LNCaP clone FGC (cell line): ENCODE results near the gene RALGAPA2.

Source experiments
- DNase-seq: peaks from one replicate; pipeline ENCODE4 v3.0.0-alpha.2; 2011; ENCODE audit warnings: low read depth
- H3K4me3 ChIP-seq: 2 replicates; pipeline ENCODE4 v1.5.1; 2011; ENCODE audit warnings: mild to moderate bottlenecking, low read depth, low read length, control low read depth
- TF ChIP-seq, protein P1 (sequence below): IDR thresholded peaks from 2 replicates; pipeline ENCODE4 v1.5.1; 2012; ENCODE audit warnings: mild to moderate bottlenecking; ENCODE audit not compliant: control insufficient read depth, insufficient read depth; ENCODE audit errors: extremely low read depth

RALGAPA2 gene

DNA sequence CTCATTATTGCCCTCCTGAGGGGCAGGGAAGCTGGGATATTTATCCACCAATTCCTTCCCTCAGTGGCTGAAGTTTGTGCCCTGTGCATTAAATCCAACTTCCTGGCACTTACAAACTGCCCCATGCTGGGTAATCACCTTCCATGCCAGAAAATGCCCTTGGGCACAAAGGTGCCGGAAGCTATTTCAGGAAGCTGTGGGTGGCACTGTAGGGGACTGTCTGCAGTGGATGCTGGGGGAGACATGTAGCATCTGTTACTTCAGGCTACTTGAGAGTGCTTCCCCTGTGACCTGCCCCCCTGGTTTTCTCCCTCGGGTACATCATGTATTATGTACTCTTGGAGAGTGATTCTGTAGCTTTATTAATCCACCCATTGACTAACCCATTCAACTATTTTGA, 24.7 kb upstream of the RALGAPA2 start:
- no peak overlapping the region for H3K4me3 ChIP-seq
- TF ChIP-seq, protein P1, sequence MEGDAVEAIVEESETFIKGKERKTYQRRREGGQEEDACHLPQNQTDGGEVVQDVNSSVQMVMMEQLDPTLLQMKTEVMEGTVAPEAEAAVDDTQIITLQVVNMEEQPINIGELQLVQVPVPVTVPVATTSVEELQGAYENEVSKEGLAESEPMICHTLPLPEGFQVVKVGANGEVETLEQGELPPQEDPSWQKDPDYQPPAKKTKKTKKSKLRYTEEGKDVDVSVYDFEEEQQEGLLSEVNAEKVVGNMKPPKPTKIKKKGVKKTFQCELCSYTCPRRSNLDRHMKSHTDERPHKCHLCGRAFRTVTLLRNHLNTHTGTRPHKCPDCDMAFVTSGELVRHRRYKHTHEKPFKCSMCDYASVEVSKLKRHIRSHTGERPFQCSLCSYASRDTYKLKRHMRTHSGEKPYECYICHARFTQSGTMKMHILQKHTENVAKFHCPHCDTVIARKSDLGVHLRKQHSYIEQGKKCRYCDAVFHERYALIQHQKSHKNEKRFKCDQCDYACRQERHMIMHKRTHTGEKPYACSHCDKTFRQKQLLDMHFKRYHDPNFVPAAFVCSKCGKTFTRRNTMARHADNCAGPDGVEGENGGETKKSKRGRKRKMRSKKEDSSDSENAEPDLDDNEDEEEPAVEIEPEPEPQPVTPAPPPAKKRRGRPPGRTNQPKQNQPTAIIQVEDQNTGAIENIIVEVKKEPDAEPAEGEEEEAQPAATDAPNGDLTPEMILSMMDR, result no peak
- DNase-seq, result no peak

GRCh38 chr20:20736303-20736702, 23.9 kb upstream of the RALGAPA2 start:
- no peak for DNase-seq
- TF ChIP-seq, protein P1, result no peak
- H3K4me3 ChIP-seq, result no peak overlapping the region

- DNase-seq, result no peak
- TF ChIP-seq, protein P1, result no peak
- no peak overlapping the region for H3K4me3 ChIP-seq
Observed at GRCh38 chr20:20734475-20734948, 22.1 kb upstream of the RALGAPA2 start.

- H3K4me3 ChIP-seq, result no peak overlapping the region
- TF ChIP-seq, protein P1, result no peak
- DNase-seq, result no peak
Observed at GRCh38 chr20:20733943-20734342, 21.5 kb upstream of the RALGAPA2 start.

DNA sequence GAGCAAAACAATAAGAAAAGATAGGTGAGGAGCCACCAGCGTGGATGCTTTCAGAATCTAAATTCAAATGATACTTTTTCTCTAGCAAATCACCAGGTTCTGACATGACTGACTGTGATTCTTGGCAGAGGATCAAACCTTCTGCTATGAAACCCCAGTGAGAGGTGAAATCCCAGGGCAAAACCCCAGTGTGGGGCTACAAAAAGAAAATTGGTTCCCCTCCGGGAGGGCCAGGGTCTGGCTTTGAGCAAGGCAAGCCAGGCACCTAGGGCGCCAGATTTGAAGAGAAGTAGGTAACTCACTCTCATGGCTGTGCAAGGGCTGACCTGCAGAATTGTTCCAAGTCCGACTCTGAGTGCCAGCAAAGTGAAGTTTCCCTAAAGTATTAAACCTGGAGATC, 20.2 kb upstream of the RALGAPA2 start:
- no peak overlapping the region for H3K4me3 ChIP-seq
- TF ChIP-seq, protein P1, result no peak
- DNase-seq, result no peak

- no peak for DNase-seq
- TF ChIP-seq, protein P1, result no peak
- H3K4me3 ChIP-seq, result no peak overlapping the region
Observed at GRCh38 chr20:20731945-20732296, 19.5 kb upstream of the RALGAPA2 start.
